Peyer's patch (tissue), 4 donors: Measurements from ENCODE around the gene EPM2AIP1.

Experiments used
- CTCF ChIP-seq, 6 experiments: fragments of 450-650 bp in 4 of 6; fragments of 200-600 bp in 2 of 6; sonication (generic) in 1 of 6; IDR thresholded peaks; one replicate each; pipeline ENCODE4 v1.5.1; 2017 to 2019; ENCODE audit warnings: antibody characterized with exemption in 6 of 6, mild to moderate bottlenecking in 3 of 6, moderate library complexity in 1 of 6
- POLR2A ChIP-seq, 2 donors: fragments of 450-650 bp; IDR thresholded peaks; one replicate each; pipeline ENCODE4 v1.5.1; 2017; ENCODE audit warnings: antibody characterized with exemption in 2 of 2, mild to moderate bottlenecking in 2 of 2, moderate library complexity in 2 of 2

- TF ChIP-seq POLR2A (IDR thresholded peaks at IDR 0.05) = no peak
- TF ChIP-seq CTCF (IDR thresholded peaks at IDR 0.05) = no peak
Observed at GRCh38 chr3:36941162-36941561, 51.8 kb downstream of the EPM2AIP1 start.
